PFSK-1 (cell line): Measurements from ENCODE around the gene ARHGAP25.

Experiments used
- FOXP2 ChIP-seq: optimal IDR thresholded peaks from 2 replicates; pipeline ENCODE3; 2011; ENCODE audit warnings: borderline replicate concordance, control low read depth, inconsistent platforms; ENCODE audit not compliant: insufficient read depth; ENCODE audit errors: extremely low read length, extremely low read depth
- REST ChIP-seq, 2 experiments: IDR thresholded peaks; 2 replicates each; pipeline versions ENCODE4 v1.6.1 to v1.8.0; 2011 to 2012; ENCODE audit warnings: low read depth in 2 of 2, low read length in 2 of 2, control low read depth in 1 of 2, inconsistent platforms in 1 of 2, mild to moderate bottlenecking in 1 of 2, moderate library complexity in 1 of 2; ENCODE audit not compliant: insufficient read depth in 1 of 2
- SIN3A ChIP-seq: IDR thresholded peaks from 2 replicates; pipeline ENCODE4 v1.6.1; 2012; ENCODE audit warnings: mild to moderate bottlenecking, low read length, moderate library complexity, borderline replicate concordance; ENCODE audit not compliant: insufficient read depth
- TAF1 ChIP-seq: IDR thresholded peaks from 2 replicates; pipeline ENCODE4 v1.6.1; 2012; ENCODE audit warnings: low read length, control low read depth, borderline replicate concordance; ENCODE audit not compliant: insufficient read depth

- TF ChIP-seq TAF1: no peak
- no peak for TF ChIP-seq SIN3A
- TF ChIP-seq FOXP2: no peak
- no peak for TF ChIP-seq REST (IDR thresholded peaks at IDR 0.05; ENCODE audit: insufficient read depth in 1 of 2, low read depth in 2 of 2, low read length in 2 of 2)
Measured at GRCh38 chr2:68762665-68763064, 28.1 kb downstream of the ARHGAP25 start.
